ACC112 (cell line): ENCODE results near the gene CCNG2.

Source experiments
- H2AFZ ChIP-seq: fragments of 200-600 bp; sonication (generic); one replicate; pipeline ENCODE4 v1.6.0; 2017; ENCODE audit warnings: antibody characterized with exemption, low read length; ENCODE audit not compliant: unreplicated experiment
- H3K27ac ChIP-seq: fragments of 200-600 bp; sonication (generic); 2 replicates; pipeline ENCODE4 v1.5.1; 2014; ENCODE audit warnings: low read depth, mild to moderate bottlenecking, antibody characterized with exemption, low read length, moderate library complexity
- H3K27me3 ChIP-seq: fragments of 200-600 bp; sonication (generic); 2 replicates; pipeline ENCODE4 v1.6.1; 2014; ENCODE audit warnings: mild to moderate bottlenecking, antibody characterized with exemption, low read length, moderate library complexity, mixed read lengths; ENCODE audit not compliant: insufficient read depth
- H3K36me3 ChIP-seq: fragments of 200-600 bp; sonication (generic); 2 replicates; pipeline ENCODE4 v1.6.1; 2016; ENCODE audit warnings: mild to moderate bottlenecking, antibody characterized with exemption, low read length, moderate library complexity, mixed read lengths; ENCODE audit not compliant: insufficient read depth
- H3K4me1 ChIP-seq: fragments of 200-600 bp; sonication (generic); one replicate; pipeline ENCODE4 v1.6.1; 2016; ENCODE audit warnings: low read length, mixed read lengths; ENCODE audit not compliant: insufficient read depth, unreplicated experiment, control insufficient read depth
- H3K4me3 ChIP-seq: fragments of 200-600 bp; sonication (generic); 2 replicates; pipeline ENCODE4 v1.5.1; 2014; ENCODE audit warnings: mild to moderate bottlenecking, low read depth, low read length
- H3K79me2 ChIP-seq: fragments of 200-600 bp; sonication (generic); one replicate; pipeline ENCODE4 v1.6.0; 2016; ENCODE audit warnings: low read length; ENCODE audit not compliant: control insufficient read depth, unreplicated experiment, insufficient read depth

CCNG2 gene, protein sequence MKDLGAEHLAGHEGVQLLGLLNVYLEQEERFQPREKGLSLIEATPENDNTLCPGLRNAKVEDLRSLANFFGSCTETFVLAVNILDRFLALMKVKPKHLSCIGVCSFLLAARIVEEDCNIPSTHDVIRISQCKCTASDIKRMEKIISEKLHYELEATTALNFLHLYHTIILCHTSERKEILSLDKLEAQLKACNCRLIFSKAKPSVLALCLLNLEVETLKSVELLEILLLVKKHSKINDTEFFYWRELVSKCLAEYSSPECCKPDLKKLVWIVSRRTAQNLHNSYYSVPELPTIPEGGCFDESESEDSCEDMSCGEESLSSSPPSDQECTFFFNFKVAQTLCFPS

DNA sequence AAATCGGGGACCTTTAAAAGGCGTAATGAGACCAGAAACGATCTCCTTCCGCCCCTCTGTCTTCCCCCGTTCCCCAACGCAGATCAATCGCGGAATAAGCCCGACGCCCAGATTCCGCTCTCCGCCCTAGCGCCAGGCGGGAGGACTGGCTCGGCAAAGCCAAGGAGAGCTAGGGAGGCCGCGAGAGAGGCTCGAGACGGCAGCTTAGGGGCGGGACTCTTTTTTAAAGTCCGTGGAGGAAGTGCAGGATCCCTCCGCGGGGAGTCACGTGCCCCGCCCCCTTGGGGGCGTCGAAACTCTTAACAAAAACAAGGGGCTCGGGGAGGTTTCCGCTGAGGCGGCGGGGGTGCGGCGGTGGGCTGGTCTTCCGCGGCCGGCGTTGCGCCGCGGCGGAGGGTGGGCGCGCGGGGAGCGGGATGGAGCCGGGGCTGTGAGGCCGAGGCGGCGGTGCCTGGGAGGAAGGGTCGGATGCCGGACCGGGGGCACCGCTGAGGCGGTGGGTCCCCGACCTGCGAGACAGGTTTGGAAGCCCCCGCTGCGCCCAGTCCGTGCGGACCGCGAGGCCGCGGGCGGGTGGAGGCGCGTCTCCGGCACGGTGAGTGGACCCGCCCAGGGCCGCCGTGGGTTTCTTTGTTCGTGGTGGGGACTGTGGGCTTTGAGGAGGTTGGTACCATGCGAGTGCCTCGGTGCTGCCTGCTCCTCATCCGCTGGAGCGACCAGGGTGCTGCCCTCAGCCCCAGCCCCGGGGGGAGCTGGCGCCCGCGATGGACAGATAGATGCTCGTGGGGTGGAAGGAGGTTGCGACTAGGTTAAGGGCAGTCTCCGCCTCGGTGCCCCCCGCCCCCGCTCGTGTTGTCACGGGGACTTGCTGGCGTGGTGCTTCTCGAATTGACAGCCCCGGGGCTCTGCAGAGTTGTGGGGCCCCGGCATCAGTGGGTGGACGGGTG is at the start of gene CCNG2:
Gene CCNG2 (plus strand): TSS at position 296 of the 947 bp plus-strand sequence. CDS start 1,326 bp downstream, outside the sequence.
- Histone ChIP-seq H3K4me1 (peaks cover 12% of the 10 kb centered on the region), H3K36me3 (peaks cover 5% of the 10 kb centered on the region; the same call in 1 of the 2 replicates), H2AFZ (peak within 1 kb of the TSS; percentile 93), H3K79me2 (peaks cover 6% of the 10 kb centered on the region), H3K4me3 (peak within 1 kb of the TSS; percentile 82), H3K27me3 (0 out of 2 replicates have a peak, but pooled peaks cover 4% of the 10 kb centered on the region), H3K27ac (peak within 1 kb of the TSS; percentile 82)

DNA sequence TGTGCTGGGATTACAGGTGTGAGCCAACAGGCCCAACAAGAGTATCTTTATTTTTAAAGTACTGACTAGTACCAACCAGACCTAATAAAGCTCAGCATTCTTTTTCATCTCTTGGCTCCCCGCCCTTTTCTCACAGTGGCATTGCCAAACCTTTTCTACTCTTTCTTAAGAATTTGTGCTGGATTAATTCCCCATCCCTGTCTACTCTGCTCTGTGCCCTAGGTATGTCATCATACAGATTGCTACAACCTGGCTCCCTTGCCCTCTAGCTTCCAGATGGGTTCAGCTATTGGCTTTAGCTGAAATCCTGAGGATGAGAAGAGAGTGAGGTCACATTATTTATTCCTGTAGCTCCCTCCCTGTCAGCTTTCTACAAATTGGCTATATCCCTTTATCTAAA is 46.3 kb upstream of the CCNG2 start:
- no peaks in the 10 kb centered on the region for H3K79me2 ChIP-seq
- no peaks in the 10 kb centered on the region for H3K36me3 ChIP-seq
- no peak overlapping the region for H3K4me3 ChIP-seq
- H3K4me1 ChIP-seq, result no peaks in the 10 kb centered on the region
- H3K27me3 ChIP-seq, result peaks cover 21% of the 10 kb centered on the region; the same call in 1 of the 2 replicates
- no peak overlapping the region for H2AFZ ChIP-seq
- H3K27ac ChIP-seq, result no peak overlapping the region

DNA sequence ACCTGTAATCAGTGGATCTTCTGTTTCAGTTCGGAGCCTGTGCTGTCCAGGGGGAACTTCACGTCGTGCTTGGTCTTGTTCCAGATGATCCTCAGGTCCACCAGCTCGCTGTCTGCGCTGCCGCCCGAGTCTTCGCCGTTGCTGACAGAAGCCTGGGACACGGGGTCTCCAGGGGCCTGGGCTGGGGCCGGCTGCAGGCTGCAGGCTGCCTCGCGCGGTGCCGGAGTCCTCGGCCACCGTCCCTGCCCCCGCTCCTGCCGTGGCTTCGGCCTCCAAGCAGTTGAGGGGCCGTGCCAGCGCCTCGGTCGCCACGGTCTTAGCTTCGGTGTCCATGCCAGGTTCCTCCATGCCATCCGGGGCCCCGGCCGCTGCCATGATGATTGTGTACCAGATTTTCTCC is 43.9 kb upstream of the CCNG2 start:
- no peaks in the 10 kb centered on the region for H3K36me3 ChIP-seq
- no peak overlapping the region for H3K27ac ChIP-seq
- H3K27me3 ChIP-seq, result peaks cover 2% of the 10 kb centered on the region; the same call in 1 of the 2 replicates
- H3K4me1 ChIP-seq, result no peaks in the 10 kb centered on the region
- no peaks in the 10 kb centered on the region for H3K79me2 ChIP-seq
- no peak overlapping the region for H3K4me3 ChIP-seq
- H2AFZ ChIP-seq, result no peak overlapping the region

DNA sequence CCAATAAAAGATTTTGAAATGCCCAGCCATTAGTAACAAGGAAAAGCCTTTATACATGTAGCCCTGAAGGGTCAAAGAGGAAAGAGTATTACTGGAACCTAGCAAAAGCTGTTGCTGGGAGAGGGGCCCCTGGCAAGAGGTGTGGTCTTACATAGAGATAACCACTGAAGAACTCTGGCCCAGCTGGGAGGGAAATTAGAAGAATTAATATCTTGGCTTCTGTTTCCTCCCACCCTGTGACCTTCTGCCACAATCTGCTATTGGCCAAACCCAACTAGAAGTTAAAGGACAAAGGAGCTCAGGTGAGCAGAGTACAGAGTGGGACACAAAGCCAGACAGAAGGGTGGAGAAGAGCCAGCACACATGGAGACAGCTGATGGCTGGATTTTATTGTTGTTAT is 39.3 kb upstream of the CCNG2 start:
- Histone ChIP-seq H3K4me3 (no peak overlapping the region), H3K27me3 (peaks cover 25% of the 10 kb centered on the region), H2AFZ (no peak overlapping the region), H3K4me1 (no peaks in the 10 kb centered on the region), H3K79me2 (no peaks in the 10 kb centered on the region), H3K36me3 (no peaks in the 10 kb centered on the region), H3K27ac (no peak overlapping the region)

DNA sequence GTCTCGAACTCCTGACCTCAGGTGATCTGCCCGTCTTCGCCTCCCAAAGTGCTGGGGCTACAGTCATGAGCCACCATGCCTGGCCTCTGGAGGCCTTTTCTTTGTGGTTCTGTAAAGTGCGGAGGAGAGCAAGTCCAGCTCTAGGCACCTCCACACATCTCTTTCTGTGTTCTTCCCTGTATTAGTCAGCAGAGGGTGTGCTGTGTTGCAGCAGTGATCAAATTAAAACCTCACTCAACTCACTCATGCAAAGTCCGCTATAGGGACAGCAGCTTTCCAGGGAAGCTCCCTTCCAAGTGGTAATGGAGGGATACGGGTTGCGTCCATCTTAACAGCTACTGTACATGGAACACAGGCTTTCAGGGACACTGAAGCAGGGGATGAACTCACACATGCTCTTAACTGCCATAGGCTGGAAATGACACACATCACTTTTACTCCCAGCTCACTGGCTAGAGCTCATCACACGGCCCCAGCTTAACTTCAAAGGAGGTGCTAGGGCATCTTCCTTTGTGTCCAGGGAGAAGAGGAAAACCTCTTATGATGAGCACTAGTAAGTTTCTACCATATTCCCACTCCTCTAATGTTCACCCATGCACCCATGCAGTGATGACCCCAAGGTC is 36.0 kb upstream of the CCNG2 start:
- Histone ChIP-seq H3K4me1 (no peaks in the 10 kb centered on the region), H2AFZ (no peak overlapping the region), H3K36me3 (no peaks in the 10 kb centered on the region), H3K79me2 (no peaks in the 10 kb centered on the region), H3K27me3 (peaks cover 56% of the 10 kb centered on the region), H3K27ac (no peak overlapping the region), H3K4me3 (no peak overlapping the region)

DNA sequence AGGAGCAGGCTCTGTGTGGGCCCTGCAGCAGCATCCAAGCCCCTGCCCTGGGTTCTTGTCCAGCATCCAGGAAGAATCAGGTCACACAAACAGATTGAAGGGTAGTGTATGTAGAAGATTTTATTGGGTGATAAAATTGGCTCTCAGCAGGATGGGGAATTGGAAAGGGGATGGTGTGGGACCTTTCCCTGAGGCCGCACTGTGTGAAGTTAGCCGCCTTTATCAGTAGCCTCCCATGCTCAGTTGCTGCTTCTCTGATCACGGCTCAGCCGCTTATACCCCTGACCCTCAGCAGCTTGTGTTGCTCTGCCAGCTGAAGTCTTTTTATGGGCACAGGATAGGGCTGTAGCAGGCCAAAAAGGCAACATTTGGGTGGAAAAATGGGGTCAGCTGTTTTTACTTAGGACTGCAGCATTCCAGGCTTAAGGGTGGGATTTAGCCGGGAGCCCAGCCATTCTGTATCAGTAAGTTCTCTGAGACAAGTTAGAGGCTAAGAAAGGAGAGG is 35.2 kb upstream of the CCNG2 start:
- H3K36me3 ChIP-seq, result no peaks in the 10 kb centered on the region
- H3K27me3 ChIP-seq, result peaks cover 56% of the 10 kb centered on the region
- H3K4me1 ChIP-seq, result no peaks in the 10 kb centered on the region
- H3K27ac ChIP-seq, result no peak overlapping the region
- no peaks in the 10 kb centered on the region for H3K79me2 ChIP-seq
- no peak overlapping the region for H2AFZ ChIP-seq
- no peak overlapping the region for H3K4me3 ChIP-seq

DNA sequence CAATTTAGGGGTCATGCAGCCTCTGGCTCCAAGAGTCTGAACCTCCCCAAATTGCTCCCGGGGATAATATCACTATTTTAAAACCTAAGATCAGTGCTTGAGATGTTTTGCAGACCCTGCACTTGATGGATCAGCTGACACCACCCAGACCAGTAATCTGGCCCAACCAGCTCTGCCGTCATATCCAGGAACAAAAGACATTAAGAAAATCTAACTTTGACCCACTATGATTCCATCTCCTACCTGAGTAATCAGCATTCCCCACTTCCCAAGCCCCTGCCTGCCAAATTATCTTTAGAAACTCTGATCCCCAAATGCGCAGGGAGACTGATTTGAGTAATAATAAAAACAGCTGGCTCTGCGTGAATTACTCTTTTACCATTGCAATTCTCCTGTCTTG is 34.4 kb upstream of the CCNG2 start:
- peaks cover 62% of the 10 kb centered on the region for H3K27me3 ChIP-seq
- H3K27ac ChIP-seq, result no peak overlapping the region
- no peaks in the 10 kb centered on the region for H3K4me1 ChIP-seq
- no peaks in the 10 kb centered on the region for H3K36me3 ChIP-seq
- no peaks in the 10 kb centered on the region for H3K79me2 ChIP-seq
- no peak overlapping the region for H2AFZ ChIP-seq
- H3K4me3 ChIP-seq, result no peak overlapping the region

DNA sequence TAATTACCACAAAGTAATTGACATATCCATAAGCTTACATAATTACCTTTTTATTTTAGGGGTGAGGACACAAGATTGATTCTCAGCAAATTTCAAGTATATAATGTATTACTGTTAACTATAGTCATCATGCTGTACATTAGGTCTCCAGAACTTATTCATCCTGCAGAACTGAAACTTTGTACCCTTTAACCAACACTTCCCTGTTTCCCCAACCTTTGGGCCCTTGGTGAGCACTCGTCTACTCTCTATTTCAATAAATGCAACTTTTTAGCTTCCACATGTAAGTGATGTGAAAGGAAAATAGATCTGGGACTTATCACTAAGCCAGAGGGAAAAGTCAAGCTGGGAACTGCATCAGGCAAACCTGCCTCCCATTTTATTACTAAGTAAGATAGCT is 33.6 kb upstream of the CCNG2 start:
- H3K27ac ChIP-seq, result no peak overlapping the region
- no peak overlapping the region for H3K4me3 ChIP-seq
- H3K4me1 ChIP-seq, result no peaks in the 10 kb centered on the region
- no peak overlapping the region for H2AFZ ChIP-seq
- H3K27me3 ChIP-seq, result peaks cover 69% of the 10 kb centered on the region
- no peaks in the 10 kb centered on the region for H3K36me3 ChIP-seq
- H3K79me2 ChIP-seq, result no peaks in the 10 kb centered on the region

DNA sequence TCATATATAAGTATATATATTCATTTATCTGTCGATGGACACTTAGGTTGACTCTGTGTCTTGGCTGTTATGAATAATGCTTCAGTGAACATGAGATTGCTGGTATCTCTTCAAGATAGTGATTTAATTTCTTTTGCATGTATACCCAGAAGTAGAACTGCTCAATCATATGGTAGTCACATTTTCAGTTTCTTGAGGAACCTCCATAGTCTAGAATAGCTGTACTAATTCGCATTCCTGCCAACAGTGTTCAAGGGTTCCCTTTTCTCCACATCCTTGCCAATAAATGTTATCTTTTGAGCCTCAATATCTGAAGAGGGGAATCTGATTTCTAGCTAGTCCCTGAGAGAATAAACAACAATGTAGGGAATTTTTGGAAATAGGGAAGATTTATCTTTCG is 32.4 kb upstream of the CCNG2 start:
- Histone ChIP-seq H3K4me1 (no peaks in the 10 kb centered on the region), H3K36me3 (no peaks in the 10 kb centered on the region), H3K27ac (no peak overlapping the region), H2AFZ (no peak overlapping the region), H3K4me3 (no peak overlapping the region), H3K27me3 (peaks cover 69% of the 10 kb centered on the region), H3K79me2 (no peaks in the 10 kb centered on the region)

DNA sequence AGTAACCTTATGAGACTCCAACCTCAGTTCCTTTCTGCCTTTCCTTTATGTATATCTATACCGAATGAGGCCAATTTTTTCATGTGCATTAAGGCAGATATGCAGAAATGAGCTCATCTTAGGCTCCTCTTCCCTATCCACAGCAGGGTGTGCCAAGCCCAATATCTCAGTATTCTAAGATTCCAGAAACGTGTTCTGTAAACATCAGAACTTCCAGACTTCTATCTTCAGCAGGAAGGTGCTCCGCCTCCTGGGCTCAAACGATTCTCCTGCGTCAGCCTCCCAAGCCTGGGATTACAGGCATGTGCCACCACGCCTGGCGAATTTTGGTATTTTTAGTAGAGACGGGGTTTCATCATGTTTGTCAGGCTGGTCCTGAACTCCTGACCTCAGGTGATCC is 31.0 kb upstream of the CCNG2 start:
- H3K4me1 ChIP-seq, result no peaks in the 10 kb centered on the region
- H3K27ac ChIP-seq, result no peak overlapping the region
- H3K36me3 ChIP-seq, result no peaks in the 10 kb centered on the region
- peaks cover 61% of the 10 kb centered on the region for H3K27me3 ChIP-seq
- H2AFZ ChIP-seq, result no peak overlapping the region
- H3K79me2 ChIP-seq, result no peaks in the 10 kb centered on the region
- H3K4me3 ChIP-seq, result no peak overlapping the region
